ENCODE data around the gene CDK5. TPM values are rescaled to one million over a fixed set of nuclear protein-coding genes. Genes with fewer than 3 reads are reported as not detected.

The CDK5 gene
- total and polyA plus RNA-seq, 9 of the 15 experiments (the other 6 are each of a cell fraction or from before 2014, with no cell fraction given) = 3.2 to 38.0 (median 27.5) TPM

GRCh38 chr7:151091431-151091830 lies 33.7 kb upstream of the CDK5 start (continued):
- TF ChIP-seq ZBTB12 (CRISPR knock-in tag; IDR thresholded peaks at IDR 0.05) (no peak), FOXJ2 (tag; IDR thresholded peaks at IDR 0.05) (no peak), SMAD2 (IDR thresholded peaks at IDR 0.05; ENCODE audit: low read depth, low read length) (no peak), FUS (optimal IDR thresholded peaks at IDR 0.05; ENCODE audit: low read depth, low read length) (no peak), BACH1 (tag; IDR thresholded peaks at IDR 0.05) (no peak), ZNF696 (CRISPR knock-in tag; conservative IDR thresholded peaks at IDR 0.05) (no peak), CGGBP1 (CRISPR knock-in tag; IDR thresholded peaks at IDR 0.05) (no peak), IFI16 (CRISPR knock-in tag; IDR thresholded peaks at IDR 0.05) (no peak), CREBBP (IDR thresholded peaks at IDR 0.05; ENCODE audit: low read depth, low read length) (no peak), E2F5 (CRISPR knock-in tag; IDR thresholded peaks at IDR 0.05) (no peak), ZNF695 (CRISPR knock-in tag; IDR thresholded peaks at IDR 0.05) (no peak), RAD21 (CRISPR knock-in tag; conservative IDR thresholded peaks at IDR 0.05 in 1 of 2, IDR thresholded peaks at IDR 0.05 in 1 of 2) (peak; percentile 23 to 57; a peak in 2 of 4 replicates), ETS1 (conservative IDR thresholded peaks at IDR 0.05; ENCODE audit: control insufficient read depth, low read depth, low read length) (peak; percentile 62; the same call in 1 of the 2 replicates), PHB2 (IDR thresholded peaks at IDR 0.05; ENCODE audit: low read depth) (no peak), ELF4 (CRISPR knock-in tag; IDR thresholded peaks at IDR 0.05) (no peak), ZNF140 (CRISPR knock-in tag; IDR thresholded peaks at IDR 0.05) (no peak), HNRNPLL (IDR thresholded peaks at IDR 0.05; ENCODE audit: low read depth, low read length, poor library complexity, severe bottlenecking) (no peak), RBFOX2 (IDR thresholded peaks at IDR 0.05; ENCODE audit: low read depth, low read length) (no peak), HBP1 (CRISPR knock-in tag; IDR thresholded peaks at IDR 0.05) (no peak), CXXC5 (CRISPR knock-in tag; IDR thresholded peaks at IDR 0.05) (no peak; the same call in 1 of the 2 replicates)

Measured in K562 (cell line).